ENCODE data around the gene SRPX.

The SRPX gene

DNA sequence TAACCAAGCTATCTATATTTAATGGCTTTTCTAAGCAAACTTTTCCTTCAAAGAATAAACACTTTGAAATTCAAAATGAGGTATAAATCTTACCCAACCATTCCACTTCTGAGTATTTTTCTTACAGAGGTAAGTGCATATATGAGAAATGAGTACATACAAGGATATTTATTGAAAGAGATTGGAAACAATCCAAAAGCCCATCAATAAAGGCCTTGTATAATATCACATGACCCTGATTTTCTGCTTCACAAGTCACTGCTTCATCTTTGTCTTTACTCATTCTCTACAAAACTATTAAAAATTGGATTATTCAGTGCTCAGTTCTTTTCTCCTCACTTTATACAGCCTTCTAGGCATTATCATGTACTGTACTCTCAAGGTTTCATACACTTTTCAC lies 91.3 kb downstream of the SRPX start:
- Histone ChIP-seq H3K36me3 (ENCODE audit: insufficient read depth, low read length) (no peaks in the 10 kb centered on the region), H3K9me2 (ENCODE audit: low read depth, low read length) (no peaks in the 10 kb centered on the region), H3K4me2 (ENCODE audit: low read length) (no peak overlapping the region), H4K20me1 (ENCODE audit: insufficient read depth, low read length) (no peaks in the 10 kb centered on the region), H3K27me3 (ENCODE audit: insufficient read depth, low read length) (no peaks in the 10 kb centered on the region), H3F3A (ENCODE audit: insufficient read depth, low read length) (no peaks in the 10 kb centered on the region), H2AFZ (ENCODE audit: low read length) (no peak overlapping the region), H3K27ac (ENCODE audit: low read depth, low read length, poor library complexity, severe bottlenecking) (no peak overlapping the region), H3K9me3 (ENCODE audit: low read length) (no peaks in the 10 kb centered on the region), H3K9ac (ENCODE audit: low read length) (no peak overlapping the region), H3K4me1 (ENCODE audit: insufficient read depth, low read length, severe bottlenecking) (no peaks in the 10 kb centered on the region), H3K79me2 (ENCODE audit: insufficient read depth, low read length) (no peaks in the 10 kb centered on the region), H3K4me3 (ENCODE audit: low read depth, low read length, poor library complexity, severe bottlenecking) (no peak overlapping the region)
- TF ChIP-seq CTCF (IDR thresholded peaks at IDR 0.05; ENCODE audit: low read length) = no peak
- TF ChIP-seq EZH2 (IDR thresholded peaks at IDR 0.05; ENCODE audit: borderline replicate concordance, low read length) = no peak

DNA sequence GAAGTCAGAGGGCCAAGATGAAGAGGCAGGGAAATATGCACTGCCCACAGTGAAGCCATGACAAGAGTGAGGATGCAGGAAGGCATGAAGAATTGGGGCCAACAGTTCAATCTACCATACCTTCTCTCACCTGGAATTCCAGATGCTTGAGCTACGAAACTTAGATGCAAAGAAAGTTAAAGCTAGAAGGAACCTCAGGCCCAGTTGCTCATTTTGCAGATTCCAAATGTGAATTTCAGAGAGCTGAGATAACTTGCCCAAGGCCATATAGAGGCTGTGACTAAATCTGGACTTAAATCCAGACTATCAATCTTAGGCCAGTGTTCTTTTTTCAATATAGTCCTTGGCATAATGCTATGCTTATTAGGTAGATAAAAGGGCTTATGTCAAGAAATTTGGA lies 92.7 kb downstream of the SRPX start:
- Histone ChIP-seq H3K9me3 (ENCODE audit: low read length) (no peaks in the 10 kb centered on the region), H2AFZ (ENCODE audit: low read length) (no peak overlapping the region), H3K4me1 (ENCODE audit: insufficient read depth, low read length, severe bottlenecking) (no peaks in the 10 kb centered on the region), H3K4me2 (ENCODE audit: low read length) (no peak overlapping the region), H3K27ac (ENCODE audit: low read depth, low read length, poor library complexity, severe bottlenecking) (no peak overlapping the region), H4K20me1 (ENCODE audit: insufficient read depth, low read length) (no peaks in the 10 kb centered on the region), H3K79me2 (ENCODE audit: insufficient read depth, low read length) (no peaks in the 10 kb centered on the region), H3K4me3 (ENCODE audit: low read depth, low read length, poor library complexity, severe bottlenecking) (no peak overlapping the region), H3K27me3 (ENCODE audit: insufficient read depth, low read length) (no peaks in the 10 kb centered on the region), H3K9ac (ENCODE audit: low read length) (no peak overlapping the region), H3F3A (ENCODE audit: insufficient read depth, low read length) (no peaks in the 10 kb centered on the region), H3K9me2 (ENCODE audit: low read depth, low read length) (no peaks in the 10 kb centered on the region), H3K36me3 (ENCODE audit: insufficient read depth, low read length) (no peaks in the 10 kb centered on the region)
- no peak for TF ChIP-seq EZH2 (IDR thresholded peaks at IDR 0.05; ENCODE audit: borderline replicate concordance, low read length)
- TF ChIP-seq CTCF (IDR thresholded peaks at IDR 0.05; ENCODE audit: low read length) = no peak

DNA sequence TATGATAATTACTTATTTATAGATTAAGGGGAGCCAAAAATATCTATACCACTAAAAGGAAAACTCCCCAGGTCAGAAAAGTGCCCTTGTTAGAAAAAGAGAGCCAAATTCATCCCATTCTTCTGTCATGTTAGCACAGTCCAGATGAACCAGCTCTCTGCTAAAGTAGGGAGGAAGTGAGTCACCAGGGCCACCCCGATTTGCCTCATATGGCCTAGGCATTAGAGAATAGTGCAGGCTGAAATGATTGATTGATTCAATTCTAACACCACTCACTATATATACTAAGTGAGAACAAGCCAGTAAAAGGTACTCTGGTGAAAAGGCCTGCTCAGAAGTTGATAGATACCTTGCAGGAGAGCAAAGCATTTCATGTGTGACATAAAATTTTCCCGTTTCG lies 94.5 kb downstream of the SRPX start:
- H3K79me2 ChIP-seq (ENCODE audit: insufficient read depth, low read length) = no peaks in the 10 kb centered on the region
- TF ChIP-seq EZH2 (IDR thresholded peaks at IDR 0.05; ENCODE audit: borderline replicate concordance, low read length) (no peak), CTCF (IDR thresholded peaks at IDR 0.05; ENCODE audit: low read length) (no peak)
- H3K4me1 ChIP-seq (ENCODE audit: insufficient read depth, low read length, severe bottlenecking) = no peaks in the 10 kb centered on the region
- no peaks in the 10 kb centered on the region for H3F3A ChIP-seq (ENCODE audit: insufficient read depth, low read length)
- no peaks in the 10 kb centered on the region for H4K20me1 ChIP-seq (ENCODE audit: insufficient read depth, low read length)
- no peaks in the 10 kb centered on the region for H3K9me2 ChIP-seq (ENCODE audit: low read depth, low read length)
- H2AFZ ChIP-seq (ENCODE audit: low read length) = no peak overlapping the region
- no peaks in the 10 kb centered on the region for H3K27me3 ChIP-seq (ENCODE audit: insufficient read depth, low read length)
- H3K4me3 ChIP-seq (ENCODE audit: low read depth, low read length, poor library complexity, severe bottlenecking) = no peak overlapping the region
- no peak overlapping the region for H3K9ac ChIP-seq (ENCODE audit: low read length)
- H3K36me3 ChIP-seq (ENCODE audit: insufficient read depth, low read length) = no peaks in the 10 kb centered on the region
- H3K4me2 ChIP-seq (ENCODE audit: low read length) = no peak overlapping the region
- H3K9me3 ChIP-seq (ENCODE audit: low read length) = no peaks in the 10 kb centered on the region
- no peak overlapping the region for H3K27ac ChIP-seq (ENCODE audit: low read depth, low read length, poor library complexity, severe bottlenecking)

Measured in OCI-LY1 (cell line).